Cardiac muscle cell (in vitro differentiated cells and primary cell): ENCODE results near the gene SLC9A3. TPM values are rescaled to one million over a fixed set of nuclear protein-coding genes. Genes with fewer than 3 reads are reported as not detected.

Experiments used
- DNase-seq, 2 donors: peaks; one replicate each; pipeline versions ENCODE4 v3.0.0 to v3.0.0-alpha.2; 2010 to 2017; ENCODE audit warnings: low read depth in 1 of 2, low spot score in 1 of 2
- H3K27ac ChIP-seq: fragments of 200-600 bp; sonication (generic); 2 replicates; pipeline ENCODE4 v1.5.1; 2016
- H3K27me3 ChIP-seq: fragments of 200-600 bp; sonication (generic); 2 replicates; pipeline ENCODE4 v1.6.0; 2016; ENCODE audit warnings: control low read depth
- H3K36me3 ChIP-seq: fragments of 200-600 bp; sonication (generic); 2 replicates; pipeline ENCODE4 v1.5.1; 2016; ENCODE audit warnings: control low read depth
- H3K4me1 ChIP-seq: fragments of 200-600 bp; sonication (generic); 2 replicates; pipeline ENCODE4 v1.8.1; 2017; ENCODE audit warnings: low read depth, mild to moderate bottlenecking, mixed run types
- H3K4me3 ChIP-seq: fragments of 200-600 bp; sonication (generic); 2 replicates; pipeline ENCODE4 v1.5.1; 2016; ENCODE audit warnings: mild to moderate bottlenecking
- H3K9me3 ChIP-seq: fragments of 200-600 bp; sonication (generic); 2 replicates; pipeline ENCODE4 v1.5.1; 2017; ENCODE audit warnings: low read depth, mild to moderate bottlenecking, control low read depth
- polyA plus RNA-seq: library from polyadenylated mRNA; unstranded; fragments of >200 nt; fragmentation: Nextera tagmentation; extraction: Ambion mirVana; gene quantifications from 2 replicates; pipeline ENCODE4 v1.2.1, GENCODE V29; 2016
- total RNA-seq: library from RNA; depleted of rRNA; stranded (reverse); fragments of >200 nt; gene quantifications from 2 replicates; pipeline ENCODE4 v1.2.3, GENCODE V29; 2016
- TF ChIP-seq, protein P1 (sequence below): IDR thresholded peaks from 2 replicates; pipeline ENCODE4 v1.5.1; 2012; ENCODE audit warnings: low read depth, mild to moderate bottlenecking, low read length

The SLC9A3 gene
- total and polyA plus RNA-seq, 2 experiments from 2014 or later: 4.8 to 15.3 TPM

DNA sequence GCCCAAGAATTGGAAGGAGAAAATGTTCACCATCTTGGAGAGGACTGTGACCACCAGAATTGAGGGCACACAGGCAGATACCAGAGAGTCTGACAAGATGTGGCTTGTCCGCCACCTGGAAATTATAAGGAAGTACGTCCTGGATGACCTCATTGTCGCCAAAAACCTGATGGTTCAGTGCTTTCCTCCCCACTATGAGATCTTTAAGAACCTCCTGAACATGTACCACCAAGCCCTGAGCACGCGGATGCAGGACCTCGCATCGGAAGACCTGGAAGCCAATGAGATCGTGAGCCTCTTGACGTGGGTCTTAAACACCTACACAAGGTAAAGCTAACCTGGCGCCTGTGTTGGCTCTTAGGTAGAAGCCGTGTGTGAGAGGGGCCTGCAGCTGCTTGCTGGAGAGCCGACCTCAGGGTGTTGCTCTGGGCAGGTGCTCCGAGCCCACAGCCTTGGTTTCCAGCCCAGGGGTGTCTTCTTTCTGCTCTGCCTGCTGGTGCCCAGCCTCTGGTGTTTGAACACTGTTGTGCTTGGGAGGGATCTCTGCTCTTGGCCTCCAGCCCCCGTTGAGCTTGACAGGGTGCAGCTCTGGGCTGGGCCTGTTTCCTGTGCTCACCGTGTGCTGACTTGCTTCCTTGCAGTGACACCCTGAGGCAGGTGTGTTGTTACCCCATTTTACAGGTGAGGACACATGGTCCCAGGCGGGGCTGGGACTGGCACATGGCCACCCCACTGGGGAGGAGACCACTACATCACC is 70.3 kb downstream of the SLC9A3 start:
- Histone ChIP-seq H3K27me3 (no peaks in the 10 kb centered on the region), H3K4me1 (no peaks in the 10 kb centered on the region), H3K36me3 (peaks cover 30% of the 10 kb centered on the region), H3K4me3 (no peak overlapping the region), H3K27ac (no peak overlapping the region), H3K9me3 (no peaks in the 10 kb centered on the region)
- TF ChIP-seq, protein P1, sequence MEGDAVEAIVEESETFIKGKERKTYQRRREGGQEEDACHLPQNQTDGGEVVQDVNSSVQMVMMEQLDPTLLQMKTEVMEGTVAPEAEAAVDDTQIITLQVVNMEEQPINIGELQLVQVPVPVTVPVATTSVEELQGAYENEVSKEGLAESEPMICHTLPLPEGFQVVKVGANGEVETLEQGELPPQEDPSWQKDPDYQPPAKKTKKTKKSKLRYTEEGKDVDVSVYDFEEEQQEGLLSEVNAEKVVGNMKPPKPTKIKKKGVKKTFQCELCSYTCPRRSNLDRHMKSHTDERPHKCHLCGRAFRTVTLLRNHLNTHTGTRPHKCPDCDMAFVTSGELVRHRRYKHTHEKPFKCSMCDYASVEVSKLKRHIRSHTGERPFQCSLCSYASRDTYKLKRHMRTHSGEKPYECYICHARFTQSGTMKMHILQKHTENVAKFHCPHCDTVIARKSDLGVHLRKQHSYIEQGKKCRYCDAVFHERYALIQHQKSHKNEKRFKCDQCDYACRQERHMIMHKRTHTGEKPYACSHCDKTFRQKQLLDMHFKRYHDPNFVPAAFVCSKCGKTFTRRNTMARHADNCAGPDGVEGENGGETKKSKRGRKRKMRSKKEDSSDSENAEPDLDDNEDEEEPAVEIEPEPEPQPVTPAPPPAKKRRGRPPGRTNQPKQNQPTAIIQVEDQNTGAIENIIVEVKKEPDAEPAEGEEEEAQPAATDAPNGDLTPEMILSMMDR: no peak
- no peak for DNase-seq

DNA sequence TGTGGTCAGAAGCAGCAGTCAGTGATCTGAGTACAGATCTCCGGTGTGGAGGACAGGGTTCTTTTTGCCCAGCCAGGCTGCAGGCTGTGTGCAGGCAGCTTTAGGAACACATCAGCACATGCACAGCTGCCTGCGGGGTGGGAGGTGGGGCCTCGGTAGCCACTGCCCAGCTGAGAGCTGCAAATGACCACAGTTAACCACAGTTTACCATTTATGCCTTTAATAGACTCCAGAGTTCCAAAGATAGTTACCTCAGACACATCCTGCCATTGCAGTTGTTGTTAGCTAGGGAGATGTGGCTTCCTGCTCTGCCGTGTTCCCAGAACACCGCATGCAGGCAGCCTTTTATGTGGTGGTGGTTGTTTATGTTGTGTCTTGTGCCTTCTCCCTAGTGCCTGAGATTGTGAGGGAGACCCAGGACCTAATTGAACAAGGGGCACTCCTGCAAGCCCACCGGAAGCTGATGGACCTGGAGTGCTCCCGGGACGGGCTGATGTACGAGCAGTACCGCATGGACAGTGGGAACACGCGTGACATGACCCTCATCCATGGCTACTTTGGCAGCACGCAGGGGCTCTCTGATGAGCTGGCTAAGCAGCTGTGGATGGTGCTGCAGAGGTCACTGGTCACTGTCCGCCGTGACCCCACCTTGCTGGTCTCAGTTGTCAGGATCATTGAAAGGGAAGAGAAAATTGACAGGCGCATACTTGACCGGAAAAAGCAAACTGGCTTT is 71.1 kb downstream of the SLC9A3 start:
- Histone ChIP-seq H3K4me3 (no peak overlapping the region), H3K27ac (no peak overlapping the region), H3K27me3 (no peaks in the 10 kb centered on the region), H3K36me3 (peaks cover 34% of the 10 kb centered on the region), H3K4me1 (no peaks in the 10 kb centered on the region), H3K9me3 (no peaks in the 10 kb centered on the region)
- DNase-seq: no peak
- TF ChIP-seq, protein P1: no peak

DNA sequence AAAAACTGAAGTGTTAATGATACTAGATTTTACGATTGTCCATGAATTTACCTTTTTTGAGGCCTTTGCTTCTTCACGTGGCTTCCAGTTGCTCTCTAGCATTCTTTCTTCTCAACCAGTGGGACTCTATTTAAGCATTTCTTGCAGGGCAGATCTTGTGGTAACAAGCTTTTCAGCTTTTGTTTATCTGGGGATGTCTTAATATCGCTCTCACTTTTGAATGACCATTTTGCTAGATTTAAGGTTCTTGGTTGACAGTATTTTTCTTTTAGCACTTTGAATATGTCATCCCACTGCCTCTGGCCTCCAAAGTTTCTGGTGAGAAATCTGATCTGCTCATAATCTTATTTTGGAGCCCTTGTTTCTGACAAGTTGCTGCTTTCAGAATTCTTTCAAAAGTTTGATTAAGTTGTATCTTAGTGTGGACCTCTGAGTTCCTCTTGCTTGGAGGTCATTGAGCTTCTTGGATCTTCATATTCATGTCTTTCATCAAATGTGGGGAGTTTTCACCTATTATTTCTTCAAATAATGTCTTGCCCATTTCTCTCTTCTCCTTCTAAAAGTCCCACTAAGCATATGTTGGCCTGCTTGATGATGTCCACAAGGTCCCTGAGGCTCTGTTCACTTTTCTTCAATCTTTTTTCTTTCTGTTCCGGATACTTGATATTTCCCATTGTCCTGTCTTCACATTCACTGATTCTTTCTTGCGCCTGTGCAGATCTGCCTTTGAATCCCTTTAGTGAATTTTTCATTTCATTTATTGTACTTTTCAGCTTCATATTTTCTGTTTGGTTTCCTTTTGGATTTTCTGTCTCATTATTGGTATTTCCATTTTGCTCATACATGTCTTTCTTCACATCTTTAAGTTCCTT is 72.4 kb downstream of the SLC9A3 start:
- TF ChIP-seq, protein P1: no peak
- Histone ChIP-seq H3K9me3 (no peaks in the 10 kb centered on the region), H3K4me3 (no peak overlapping the region), H3K4me1 (no peaks in the 10 kb centered on the region), H3K27me3 (no peaks in the 10 kb centered on the region), H3K27ac (no peak overlapping the region), H3K36me3 (peaks cover 39% of the 10 kb centered on the region)
- DNase-seq: no peak

DNA sequence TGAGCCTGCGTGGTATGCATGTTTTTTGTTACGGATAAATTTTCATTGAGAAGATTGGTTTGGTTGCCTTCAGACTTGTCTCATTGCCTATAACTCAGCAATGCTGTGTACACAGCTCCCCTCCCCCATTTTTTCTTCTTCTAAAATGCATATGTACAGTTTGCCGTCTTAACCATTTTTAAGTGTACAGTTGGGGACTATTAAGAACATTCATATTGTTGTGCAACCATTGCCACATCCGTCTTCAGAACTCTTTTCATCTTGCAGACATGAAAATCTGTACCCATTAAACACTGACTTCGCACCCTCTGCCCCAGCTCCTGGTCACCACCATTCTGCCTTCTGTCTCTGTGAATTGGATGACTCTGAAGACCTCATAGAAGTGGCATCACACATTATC is 75.1 kb downstream of the SLC9A3 start:
- no peaks in the 10 kb centered on the region for H3K4me1 ChIP-seq
- no peak overlapping the region for H3K4me3 ChIP-seq
- TF ChIP-seq, protein P1: no peak
- H3K27me3 ChIP-seq: no peaks in the 10 kb centered on the region
- H3K9me3 ChIP-seq: no peaks in the 10 kb centered on the region
- DNase-seq: no peak
- H3K27ac ChIP-seq: no peak overlapping the region
- H3K36me3 ChIP-seq: peaks cover 36% of the 10 kb centered on the region

DNA sequence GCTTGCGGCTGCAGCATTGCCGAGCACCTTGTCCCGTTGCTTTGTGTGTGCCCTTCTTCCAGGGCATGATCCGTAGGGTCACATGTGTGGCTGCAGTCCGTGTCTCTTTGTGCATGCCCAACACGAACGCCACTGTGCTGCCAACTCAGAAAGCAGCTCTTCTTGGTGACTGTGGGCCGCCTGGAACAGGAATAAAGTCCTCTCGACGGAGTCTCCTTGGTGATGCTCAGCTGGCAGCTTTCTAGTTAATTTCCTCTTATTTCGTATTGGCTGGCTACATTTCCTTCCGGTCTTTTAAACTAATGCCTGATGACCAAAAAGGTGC is 75.5 kb downstream of the SLC9A3 start:
- H3K36me3 ChIP-seq: peaks cover 34% of the 10 kb centered on the region
- TF ChIP-seq, protein P1: no peak
- no peak for DNase-seq

More for the DNA sequence above, 75.5 kb downstream of the SLC9A3 start:
- Histone ChIP-seq H3K4me3 (no peak overlapping the region), H3K4me1 (peaks cover 3% of the 10 kb centered on the region), H3K27me3 (no peaks in the 10 kb centered on the region), H3K9me3 (no peaks in the 10 kb centered on the region), H3K27ac (no peak overlapping the region)
